GM12878 (cell line): ENCODE data around the gene LRP8. TPM values are rescaled to one million over a fixed set of nuclear protein-coding genes. Genes with fewer than 3 reads are reported as not detected.

ENCODE experiments used
- ATAC-seq: fragments of 200-7000 bp; cut with Tn5 transposase; 3 replicates; pipeline ENCODE4 v1.9.1; 2020; ENCODE audit warnings: mild to moderate bottlenecking, moderate library complexity
- BruUV-seq: library from RNA; stranded (reverse); fragments of 400-500 nt; replicated peaks from 2 replicates; lab custom pipeline; 2021; lab: Mats Ljungman, UMichigan
- CTCF ChIA-PET: fragments of 300-600 bp; sonication (Branson Sonifier 250); formaldehyde crosslinking; extraction: SDS; loops from one replicate; lab custom pipeline; 2021; ENCODE audit warnings: inconsistent platforms; lab: Yijun Ruan, JAX
- POLR2A ChIA-PET: fragments of 350-600 bp; formaldehyde crosslinking; extraction: SDS; loops from one replicate; lab custom pipeline; 2021; ENCODE audit warnings: inconsistent platforms; lab: Charles Lee
- RAD21 ChIA-PET: fragments of 300-600 bp; sonication (Branson Sonifier 250); formaldehyde crosslinking; loops from one replicate; lab custom pipeline; 2023; ENCODE audit warnings: antibody characterized with exemption; ENCODE audit not compliant: unreplicated experiment; lab: Charles Lee
- SMC1A ChIA-PET: fragments of 300-600 bp; sonication (Branson Sonifier 250); formaldehyde crosslinking; loops from one replicate; lab custom pipeline; 2023; ENCODE audit not compliant: unreplicated experiment, uncharacterized antibody; lab: Charles Lee
- DNase-seq: peaks from one replicate; pipeline ENCODE4 v3.0.0-alpha.2; 2011; ENCODE audit warnings: low read depth, low spot score
- FAIRE-seq: peaks from 3 replicates; lab custom pipeline; 2011; peaks lifted over from hg19 to GRCh38; lab: Jason Lieb, UNC
- H2AFZ ChIP-seq: 2 replicates; pipeline ENCODE4 v1.6.0; 2011; ENCODE audit warnings: low read depth, low read length, control low read depth; ENCODE audit not compliant: control insufficient read depth
- H3K27ac ChIP-seq: 2 replicates; pipeline ENCODE4 v1.5.1; 2011; ENCODE audit warnings: control low read depth; ENCODE audit not compliant: control insufficient read depth, insufficient read depth
- H3K27me3 ChIP-seq, 2 experiments: replicated peaks in 1 of 2; 2 replicates each; pipeline versions ENCODE4 v1.6.0 to v1.6.1; 2011; ENCODE audit warnings: low read length in 1 of 2; ENCODE audit not compliant: control insufficient read depth in 2 of 2, insufficient read depth in 2 of 2
- H3K36me3 ChIP-seq, 2 experiments: 2 replicates each; pipeline ENCODE4 v1.5.1; 2011; ENCODE audit warnings: low read length in 1 of 2; ENCODE audit not compliant: control insufficient read depth in 2 of 2, insufficient read depth in 2 of 2
- H3K4me1 ChIP-seq: 2 replicates; pipeline ENCODE4 v1.6.1; 2011; ENCODE audit warnings: mild to moderate bottlenecking, low read length, moderate library complexity, mixed read lengths; ENCODE audit not compliant: control insufficient read depth, insufficient read depth
- H3K4me2 ChIP-seq: 2 replicates; pipeline ENCODE4 v1.6.0; 2011; ENCODE audit warnings: control low read depth; ENCODE audit not compliant: control insufficient read depth, insufficient read depth
- H3K4me3 ChIP-seq: fragments of 200-600 bp; sonication (generic); 2 replicates; pipeline ENCODE4 v1.5.1; 2016
- H3K79me2 ChIP-seq: 2 replicates; pipeline ENCODE4 v1.6.0; 2011; ENCODE audit warnings: low read length; ENCODE audit not compliant: control insufficient read depth, insufficient read depth
- H3K9ac ChIP-seq: 2 replicates; pipeline ENCODE4 v1.8.0; 2011; ENCODE audit warnings: low read length, control low read depth, mixed read lengths; ENCODE audit not compliant: control insufficient read depth, insufficient read depth
- H3K9me3 ChIP-seq: replicated peaks from 3 replicates; pipeline ENCODE4 v1.5.1; 2011; ENCODE audit warnings: mild to moderate bottlenecking, low read length; ENCODE audit not compliant: control insufficient read depth, insufficient read depth
- H4K20me1 ChIP-seq: 2 replicates; pipeline ENCODE4 v1.6.0; 2011; ENCODE audit not compliant: control insufficient read depth, insufficient read depth
- BRCA1 ChIP-seq: IDR thresholded peaks from 2 replicates; pipeline ENCODE4 v1.6.1; 2011; ENCODE audit warnings: low read depth, low read length, improper control_type of control experiment
- CEBPZ ChIP-seq: fragments of 150-350 bp; IDR thresholded peaks from 2 replicates; pipeline ENCODE4 v1.6.1; 2016; ENCODE audit warnings: low read depth, low read length
- CHD4 ChIP-seq: fragments of 200-600 bp; sonication (generic); IDR thresholded peaks from 2 replicates; pipeline ENCODE4 v1.6.1; 2016; ENCODE audit warnings: mild to moderate bottlenecking
- CTCF ChIP-seq, 3 experiments: IDR thresholded peaks in 2 of 3; conservative IDR thresholded peaks in 1 of 3; 2 replicates each; pipeline ENCODE4 v1.5.1; 2011; ENCODE audit warnings: low read depth in 3 of 3, low read length in 3 of 3, mild to moderate bottlenecking in 3 of 3, control low read depth in 2 of 3, moderate library complexity in 2 of 3, inconsistent platforms in 1 of 3, mixed read lengths in 1 of 3; ENCODE audit not compliant: control insufficient read depth in 2 of 3, insufficient read depth in 1 of 3; ENCODE audit errors: extremely low read depth in 1 of 3
- EED ChIP-seq: sonication (generic); IDR thresholded peaks from 2 replicates; pipeline ENCODE4 v1.6.1; 2016; ENCODE audit warnings: antibody characterized with exemption, low read depth
- FOXM1 ChIP-seq: IDR thresholded peaks from 2 replicates; pipeline ENCODE4 v1.6.1; 2012; ENCODE audit warnings: low read depth, mild to moderate bottlenecking, inconsistent platforms, low read length, moderate library complexity
- HDAC2 ChIP-seq: fragments of 200-600 bp; sonication (generic); IDR thresholded peaks from 2 replicates; pipeline ENCODE4 v1.6.1; 2017
- JUND ChIP-seq: IDR thresholded peaks from 2 replicates; pipeline ENCODE4 v1.6.1; 2012; ENCODE audit warnings: low read depth, mild to moderate bottlenecking, low read length, improper control_type of control experiment, moderate library complexity
- MAX ChIP-seq: IDR thresholded peaks from 2 replicates; pipeline ENCODE4 v1.6.1; 2012; ENCODE audit warnings: low read depth, low read length, improper control_type of control experiment
- MTA2 ChIP-seq: fragments of 450-650 bp; IDR thresholded peaks from 2 replicates; pipeline ENCODE4 v1.6.1; 2016; ENCODE audit warnings: low read depth, mild to moderate bottlenecking, moderate library complexity
- POLR2AphosphoS5 ChIP-seq: IDR thresholded peaks from 2 replicates; pipeline ENCODE4 v1.6.1; 2011; ENCODE audit warnings: mild to moderate bottlenecking, low read length, inconsistent platforms
- RELA ChIP-seq: fragments of 450-650 bp; IDR thresholded peaks from 2 replicates; pipeline ENCODE4 v1.8.0; 2014; ENCODE audit warnings: borderline replicate concordance; ENCODE audit not compliant: partially characterized antibody
- SIX5 ChIP-seq: IDR thresholded peaks from 2 replicates; pipeline ENCODE4 v1.6.1; 2011; ENCODE audit warnings: mild to moderate bottlenecking, low read depth, low read length, moderate library complexity; ENCODE audit not compliant: severe bottlenecking
- WGBS: methylation state at CpG from one replicate; pipeline ENCODE4 v1.1.6; 2016; ENCODE audit warnings: low lambda C conversion rate; ENCODE audit not compliant: insufficient replicate concordance, insufficient coverage; ENCODE audit errors: missing lambda C conversion rate; 5-methylcytosine and 5-hydroxymethylcytosine counted together
- in situ Hi-C: fragments of 300-500 bp; cut with MboI; formaldehyde crosslinking; loops from 9 replicates; pipeline ENCODE4 v1.14.3; 2018; ENCODE audit warnings: mixed read lengths
- intact Hi-C: fragments of 100-400 bp; cut with micrococcal nuclease; formaldehyde crosslinking; loops from one replicate; pipeline ENCODE4 v1.14.2; 2022; ENCODE audit not compliant: unreplicated experiment
- polyA plus RNA-seq, 11 experiments: library from polyadenylated mRNA; depleted of rRNA in 4 of 11; unstranded in 6 of 11; stranded (reverse) in 5 of 11; fragments of >200 nt; fragmentation: Nextera tagmentation in 4 of 11; fragmentation: Illumina TruSeq in 1 of 11; extraction: Ambion mirVana in 4 of 11; extraction: Trizol in 1 of 11; gene quantifications; 1 replicate in 1 of 11; 2 replicates in 10 of 11; pipeline versions ENCODE4 v1.2.1 to v1.2.3, GENCODE V29; 2011 to 2016; ENCODE audit warnings: inconsistent platforms in 2 of 11, missing spikeins in 2 of 11, low read depth in 1 of 11
- total RNA-seq, 4 experiments: library from RNA; depleted of rRNA in 3 of 4; stranded (reverse); fragments of >200 nt in 3 of 4; fragmentation: Illumina TruSeq in 1 of 4; extraction: Trizol in 1 of 4; gene quantifications; 2 replicates each; pipeline versions ENCODE4 v1.2.1 to v1.2.3, GENCODE V29; 2013 to 2021
- TF ChIP-seq, protein P1 (sequence below): IDR thresholded peaks from 2 replicates; pipeline ENCODE4 v1.6.1; 2011; ENCODE audit warnings: borderline replicate concordance, low read depth, mild to moderate bottlenecking, moderate library complexity, low read length; ENCODE audit not compliant: insufficient read depth, poor library complexity, severe bottlenecking

Gene LRP8
- total and polyA plus RNA-seq, 10 of the 15 experiments (the other 5 are each of a cell fraction or from before 2014, with no cell fraction given) = 2.8 to 40.5 (median 22.3) TPM

DNA sequence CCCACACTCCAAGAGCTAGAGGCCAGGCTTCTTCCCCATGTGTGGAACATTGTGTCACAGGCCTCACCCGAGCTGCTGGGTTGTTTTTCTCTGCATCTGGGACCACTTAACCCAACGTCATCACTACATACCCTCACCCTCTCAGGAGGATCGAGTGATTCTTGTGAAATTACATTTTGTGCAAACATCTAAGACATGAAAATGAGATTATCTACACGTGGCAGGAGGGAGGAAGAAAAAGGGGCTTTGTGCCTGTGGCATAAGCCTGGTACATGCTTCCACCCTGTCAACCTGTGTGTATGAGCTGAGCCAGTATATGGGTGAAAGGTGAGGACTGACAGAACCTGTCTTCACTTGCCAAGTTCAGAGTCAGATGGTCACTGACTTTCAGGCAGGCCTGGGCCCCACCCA, 129.6 kb downstream of the LRP8 start:
- DNase-seq (no peak), FAIRE-seq (no peak), ATAC-seq (no peak)
- peak overlapping the region; percentile 72 for H3K4me3 ChIP-seq
- H2AFZ ChIP-seq = no peak overlapping the region
- H3K36me3 ChIP-seq = peaks cover 0 to 7% of the 10 kb centered on the region in 2 experiments; a peak in 2 of 4 replicates
- H3K9me3 ChIP-seq = no peaks in the 10 kb centered on the region
- no peaks in the 10 kb centered on the region for H4K20me1 ChIP-seq
- H3K4me1 ChIP-seq = peaks cover 2% of the 10 kb centered on the region; the same call in 1 of the 2 replicates
- no peaks in the 10 kb centered on the region for H3K27me3 ChIP-seq
- in situ Hi-C loops (loop anchor here (25.0 kb wide), 1 partner anchor 286 kb away; the partner anchor contains the start of gene ECHDC2), intact Hi-C loops (no loop called here)
- TF ChIP-seq BRCA1 = no peak
- TF ChIP-seq EED = no peak
- TF ChIP-seq CHD4 = no peak
- no peak for TF ChIP-seq MTA2
- TF ChIP-seq POLR2AphosphoS5 = no peak
- TF ChIP-seq, protein P1, sequence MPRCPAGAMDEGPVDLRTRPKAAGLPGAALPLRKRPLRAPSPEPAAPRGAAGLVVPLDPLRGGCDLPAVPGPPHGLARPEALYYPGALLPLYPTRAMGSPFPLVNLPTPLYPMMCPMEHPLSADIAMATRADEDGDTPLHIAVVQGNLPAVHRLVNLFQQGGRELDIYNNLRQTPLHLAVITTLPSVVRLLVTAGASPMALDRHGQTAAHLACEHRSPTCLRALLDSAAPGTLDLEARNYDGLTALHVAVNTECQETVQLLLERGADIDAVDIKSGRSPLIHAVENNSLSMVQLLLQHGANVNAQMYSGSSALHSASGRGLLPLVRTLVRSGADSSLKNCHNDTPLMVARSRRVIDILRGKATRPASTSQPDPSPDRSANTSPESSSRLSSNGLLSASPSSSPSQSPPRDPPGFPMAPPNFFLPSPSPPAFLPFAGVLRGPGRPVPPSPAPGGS = no peak
- TF ChIP-seq HDAC2 = no peak
- no peak for TF ChIP-seq RELA
- TF ChIP-seq JUND = no peak
- TF ChIP-seq CTCF (IDR thresholded peaks at IDR 0.05 in 2 of 3, conservative IDR thresholded peaks at IDR 0.05 in 1 of 3; ENCODE audit: control insufficient read depth in 2 of 3, extremely low read depth in 1 of 3, insufficient read depth in 1 of 3, low read depth in 3 of 3, low read length in 3 of 3) = no peak
- no peak for TF ChIP-seq MAX
- TF ChIP-seq FOXM1 = no peak
- TF ChIP-seq CEBPZ = no peak
- TF ChIP-seq SIX5 = no peak
- WGBS = 67% methylated on average over 4 of the region's 4 CpGs
- ChIA-PET POLR2A (interaction anchor here (1.7 kb wide), 1 partner anchor 21 kb away, joined by 6 read pairs; no protein-coding TSS in a partner anchor), SMC1A (interaction anchor here (1.1 to 1.3 kb wide), 2 partner anchors 14 to 281 kb away, joined by 4 read pairs; no protein-coding TSS in a partner anchor), RAD21 (no interaction called here), CTCF (interaction anchor here (0.6 to 1.6 kb wide), 4 partner anchors 16 to 1574 kb away, joined by 3 to 5 read pairs (median 4); no protein-coding TSS in a partner anchor)
- peak overlapping the region; percentile 99; the same call in 1 of the 2 replicates for H3K9ac ChIP-seq
- no TSS peak for BruUV-seq
- H3K79me2 ChIP-seq = peaks cover 16% of the 10 kb centered on the region
- H3K27ac ChIP-seq = 0 out of 2 replicates have a peak overlapping the region, but pooled peaks have one; percentile 94
- peak overlapping the region; percentile 92 for H3K4me2 ChIP-seq
